ENCODE data around the gene GAB3.
"Not testable (repeated sequence)": the region's sequence is repeated elsewhere in the genome, so short reads cannot be mapped to it uniquely, and the experiment has no call there.

Gene GAB3

DNA sequence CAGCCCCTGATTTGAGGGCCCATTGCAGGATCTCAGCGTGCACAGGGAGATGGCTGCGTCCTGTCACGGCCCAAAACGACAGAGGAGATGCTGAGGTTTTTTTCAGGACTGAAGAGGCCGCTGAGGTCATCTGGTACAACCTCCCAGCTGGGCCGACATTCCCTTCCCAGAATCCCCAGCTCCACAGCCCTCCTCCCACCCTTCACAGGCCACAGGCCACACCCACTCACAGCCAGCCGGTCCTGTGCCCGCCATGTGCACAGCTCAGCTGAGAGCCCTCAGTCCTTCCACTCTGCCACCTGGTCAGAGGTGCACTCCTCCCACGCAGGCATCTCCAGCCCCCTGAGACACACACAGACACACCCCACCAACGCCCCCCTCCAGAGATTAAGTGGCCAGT lies 109.1 kb downstream of the GAB3 start:
- H3K4me3 ChIP-seq = not testable (repeated sequence)

DNA sequence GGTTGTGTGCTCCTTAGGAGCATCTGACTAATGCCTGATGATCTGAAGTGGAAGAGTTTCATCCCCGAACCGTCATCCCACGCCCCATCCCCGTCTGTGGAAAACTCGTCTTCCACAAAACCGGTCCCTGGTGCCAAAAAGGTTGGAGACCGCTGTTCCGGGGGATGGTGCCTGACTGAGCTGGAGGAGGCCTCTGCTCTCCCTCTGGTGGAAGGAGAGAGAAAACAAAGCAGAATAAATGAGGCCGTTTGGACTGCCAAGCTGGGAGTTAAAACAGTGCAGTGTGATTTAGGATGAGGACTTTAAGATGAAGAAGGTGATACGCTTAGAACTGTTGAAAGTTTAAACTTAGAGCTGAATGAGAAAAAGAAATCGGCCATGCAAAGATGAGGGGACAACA lies 117.2 kb downstream of the GAB3 start:
- H3K27ac ChIP-seq = not testable (repeated sequence)

More for the DNA sequence above, 109.1 kb downstream of the GAB3 start:
- not testable (repeated sequence) for H3K27ac ChIP-seq

DNA sequence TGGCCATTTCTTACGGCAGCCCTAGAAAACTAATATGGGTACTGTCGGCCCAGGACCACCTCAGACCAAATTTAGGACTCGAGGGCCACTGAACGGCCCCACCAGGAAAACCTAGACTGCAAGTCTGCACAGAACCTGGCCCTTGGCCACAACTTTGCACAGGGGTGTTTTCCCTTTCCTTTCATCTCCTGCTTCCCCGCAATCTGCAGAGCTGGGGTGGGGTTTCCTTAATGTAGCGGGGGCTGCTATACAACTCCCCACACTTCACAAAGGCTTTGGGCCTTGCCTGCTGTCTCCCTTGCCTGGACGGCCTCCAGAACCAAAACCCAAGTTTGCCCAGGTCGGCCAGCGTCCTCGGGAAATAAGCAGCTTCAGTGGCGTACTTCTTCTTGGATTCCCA lies 119.9 kb downstream of the GAB3 start:
- H3K4me3 ChIP-seq, H3K27ac ChIP-seq: not testable (repeated sequence)

More for the DNA sequence above, 117.2 kb downstream of the GAB3 start:
- not testable (repeated sequence) for H3K4me3 ChIP-seq

DNA sequence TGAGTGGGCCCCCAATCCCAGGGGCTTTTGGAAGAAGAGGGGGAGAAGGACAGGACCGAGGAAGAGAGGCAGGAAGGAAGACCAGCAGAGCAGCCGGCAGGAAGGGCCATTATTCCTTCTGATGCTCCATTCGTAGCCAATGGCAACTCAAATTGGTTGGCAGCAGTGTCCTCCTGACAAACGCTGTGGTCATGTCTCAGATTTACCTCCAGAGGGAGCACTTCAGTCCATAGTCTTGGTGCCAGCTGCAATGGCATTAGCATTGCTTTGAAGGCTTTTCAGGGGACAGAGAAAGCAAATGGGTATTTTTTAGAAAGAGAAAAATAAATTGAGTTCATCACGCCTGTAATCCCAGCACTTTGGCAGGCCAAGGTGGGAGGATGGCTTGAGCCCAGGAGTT lies 121.9 kb downstream of the GAB3 start:
- H3K27ac ChIP-seq, H3K4me3 ChIP-seq: not testable (repeated sequence)
